Astrocyte (in vitro differentiated cells and primary cell): ENCODE data around the gene NAALADL2.

Source experiments
- CTCF ChIP-seq: IDR thresholded peaks from 2 replicates; pipeline ENCODE4 v1.5.1; 2011; ENCODE audit warnings: low read depth, mild to moderate bottlenecking, inconsistent platforms, low read length, moderate library complexity; ENCODE audit not compliant: insufficient read depth
- EZH2 ChIP-seq: IDR thresholded peaks from 2 replicates; pipeline ENCODE4 v1.6.1; 2012; ENCODE audit warnings: mild to moderate bottlenecking, low read length, inconsistent platforms; ENCODE audit not compliant: insufficient read depth

- TF ChIP-seq CTCF (no peak), EZH2 (no peak)
Observed at GRCh38 chr3:175279911-175280310, 420.8 kb downstream of the NAALADL2 start.
